GM12891 (cell line): ENCODE measurements around the gene VAMP2.
A peak's percentile ranks its signal among the peaks of the same experiment; 100 is the strongest.

Source experiments
- DNase-seq: peaks from one replicate; pipeline ENCODE4 v3.0.0; 2011; ENCODE audit warnings: low spot score; ENCODE audit not compliant: insufficient read length
- FAIRE-seq: peaks from 2 replicates; lab custom pipeline; 2011; peaks lifted over from hg19 to GRCh38; lab: Jason Lieb, UNC
- PAX5 ChIP-seq: IDR thresholded peaks from 2 replicates; pipeline ENCODE4 v1.6.1; 2011; ENCODE audit warnings: low read length, moderate library complexity, mild to moderate bottlenecking; ENCODE audit not compliant: insufficient read depth, severe bottlenecking
- POLR2A ChIP-seq: IDR thresholded peaks from 2 replicates; pipeline ENCODE4 v1.6.1; 2011; ENCODE audit warnings: low read depth, low read length, control low read depth
- POLR2AphosphoS5 ChIP-seq: IDR thresholded peaks from 2 replicates; pipeline ENCODE4 v1.6.1; 2011; ENCODE audit warnings: low read depth, low read length, control low read depth
- POU2F2 ChIP-seq: IDR thresholded peaks from 2 replicates; pipeline ENCODE4 v1.6.1; 2011; ENCODE audit warnings: low read depth, mild to moderate bottlenecking, control low read depth, low read length, moderate library complexity
- SPI1 ChIP-seq: IDR thresholded peaks from 2 replicates; pipeline ENCODE4 v1.6.1; 2011; ENCODE audit warnings: low read depth, low read length, control low read depth
- TAF1 ChIP-seq: IDR thresholded peaks from 2 replicates; pipeline ENCODE4 v1.6.1; 2011; ENCODE audit warnings: low read depth, low read length, control low read depth

VAMP2 gene

DNA sequence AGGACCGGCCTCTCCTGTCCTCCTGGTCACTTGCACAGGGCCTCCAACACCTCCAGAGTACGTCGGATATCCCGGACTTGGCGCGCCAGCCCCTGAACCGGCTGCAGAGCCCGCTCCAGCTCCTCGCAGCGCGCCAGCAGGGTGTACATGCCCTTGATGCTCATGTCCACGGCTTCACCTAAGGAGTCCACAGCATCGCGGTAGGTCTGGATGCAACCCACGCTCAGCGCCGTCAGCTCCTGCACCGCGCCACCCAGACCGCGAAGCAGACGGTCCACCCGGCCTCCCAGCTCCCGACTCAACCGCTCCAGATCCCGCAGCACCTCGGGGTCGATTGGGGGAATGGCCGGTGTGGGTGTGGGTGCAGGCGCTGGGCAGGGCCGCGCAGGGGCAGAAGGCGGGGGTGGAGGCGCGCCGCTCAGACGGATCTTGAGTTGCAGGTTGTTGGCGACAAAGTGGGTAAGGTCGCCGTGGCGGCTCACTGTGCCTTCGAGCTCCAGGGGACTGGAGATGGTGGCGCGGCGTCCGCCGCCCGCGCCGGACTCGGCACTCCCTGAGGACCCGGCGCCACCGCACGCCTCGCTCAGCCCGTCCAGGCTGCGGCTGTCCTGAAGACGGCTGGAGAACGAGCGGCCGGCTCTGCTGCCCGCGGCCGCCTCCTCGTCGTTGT, 26.4 kb upstream of the VAMP2 start:
- peak; percentile 69 for FAIRE-seq
- no peak for DNase-seq
- TF ChIP-seq POLR2A (no peak), POU2F2 (no peak), PAX5 (no peak)

DNA sequence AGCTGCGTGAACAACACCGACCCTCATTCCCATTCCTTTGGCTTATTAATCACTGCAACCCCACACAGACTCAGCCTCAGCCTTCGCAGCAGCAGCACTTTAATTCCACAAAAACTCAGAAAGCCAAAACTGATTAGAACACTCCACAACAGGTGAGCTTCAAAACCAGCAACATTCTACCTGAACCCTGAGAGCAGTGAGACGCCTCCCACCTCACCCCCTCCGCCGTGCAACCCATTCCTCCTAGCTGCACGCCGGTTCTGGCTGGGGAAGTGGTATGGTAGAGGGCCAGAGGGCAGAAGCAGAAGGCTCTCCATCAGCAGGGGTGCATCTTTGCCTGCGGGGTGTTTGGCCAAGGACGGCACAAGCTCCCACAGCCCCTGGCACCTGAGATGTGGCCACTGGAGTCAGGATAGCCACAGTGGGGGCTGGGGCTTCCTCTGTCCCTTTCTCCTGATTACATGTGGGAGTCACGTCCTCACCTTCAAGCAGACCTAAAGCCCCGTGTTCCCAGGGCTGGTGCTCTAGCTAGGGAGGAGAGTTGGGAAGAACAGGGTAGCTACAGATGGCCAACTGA, 25.6 kb upstream of the VAMP2 start:
- no peak for FAIRE-seq
- no peak for DNase-seq
- peak; percentile 28; the same call in 1 of the 2 replicates for TF ChIP-seq SPI1
- TF ChIP-seq POLR2AphosphoS5: no peak

DNA sequence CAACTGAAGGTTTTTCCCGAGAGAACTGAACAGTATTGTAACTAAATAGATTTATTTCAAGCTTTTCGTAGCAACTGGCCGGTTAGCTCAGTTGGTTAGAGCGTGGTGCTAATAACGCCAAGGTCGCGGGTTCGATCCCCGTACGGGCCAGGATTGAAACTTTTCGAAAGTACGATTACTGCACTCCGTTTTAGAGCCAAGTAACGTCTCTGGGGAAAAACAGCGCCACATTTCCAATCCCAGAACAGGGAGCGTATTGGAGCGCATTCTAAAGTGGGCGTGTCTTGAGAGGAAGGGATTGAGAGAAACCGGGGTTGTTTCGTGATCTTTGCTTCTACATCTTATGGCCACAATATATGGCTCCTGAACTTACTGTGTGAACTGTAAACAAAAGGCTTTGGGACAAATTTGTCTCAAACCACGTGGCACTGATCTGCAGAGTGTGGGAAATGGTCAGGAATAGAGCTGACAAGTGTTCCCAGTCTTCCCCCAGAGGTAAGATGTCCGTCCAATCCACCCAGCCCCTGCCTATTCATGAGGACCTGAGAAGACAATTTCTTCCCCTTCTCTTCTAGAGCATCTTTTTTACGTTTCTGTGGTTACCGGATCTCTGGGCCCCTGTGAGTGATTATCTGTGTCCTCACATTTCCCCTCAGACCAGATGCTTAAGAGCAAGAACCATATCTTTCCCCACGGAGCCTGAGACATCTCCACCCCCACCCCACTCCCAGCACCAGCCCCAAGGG, 24.9 kb upstream of the VAMP2 start:
- TF ChIP-seq PAX5 (no peak), POLR2AphosphoS5 (no peak), POU2F2 (no peak), POLR2A (peak; percentile 54), SPI1 (no peak), TAF1 (0 out of 2 replicates have a peak, but pooled peaks have one; percentile 14)
- no peak for DNase-seq
- FAIRE-seq: no peak

DNA sequence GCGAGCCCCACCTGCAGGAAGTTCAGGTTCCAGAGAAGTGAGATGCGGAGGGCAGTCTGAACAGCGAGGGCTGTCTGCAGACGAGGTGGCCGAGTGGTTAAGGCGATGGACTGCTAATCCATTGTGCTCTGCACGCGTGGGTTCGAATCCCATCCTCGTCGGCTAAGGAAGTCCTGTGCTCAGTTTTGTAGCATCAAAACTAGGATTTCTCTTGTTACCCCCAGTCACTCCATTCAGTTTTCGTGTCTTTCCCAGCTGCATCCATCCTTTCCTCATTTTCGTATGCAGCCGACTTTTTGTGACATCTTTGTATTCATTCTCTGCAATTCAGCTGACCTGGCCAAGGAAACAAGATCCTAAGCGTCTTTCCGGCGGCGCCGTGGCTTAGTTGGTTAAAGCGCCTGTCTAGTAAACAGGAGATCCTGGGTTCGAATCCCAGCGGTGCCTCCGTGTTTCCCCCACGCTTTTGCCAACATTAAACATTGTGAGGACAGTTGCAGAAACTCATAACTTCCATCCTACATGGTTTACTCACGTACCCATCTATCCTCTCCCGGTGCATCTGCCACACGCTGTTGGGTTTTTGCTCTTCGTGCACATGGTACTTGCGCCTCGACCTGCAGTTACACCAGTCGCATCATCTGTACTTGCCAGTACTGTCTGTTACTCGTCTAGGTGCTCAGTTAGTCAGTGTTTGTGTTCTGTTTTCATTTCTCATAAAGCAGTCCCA, 24.2 kb upstream of the VAMP2 start:
- peak; percentile 98 for FAIRE-seq
- no peak for DNase-seq
- TF ChIP-seq POU2F2 (no peak; the same call in 1 of the 2 replicates), POLR2AphosphoS5 (0 out of 2 replicates have a peak, but pooled peaks have one; percentile 6), POLR2A (no peak), SPI1 (peak; percentile 37; the same call in 1 of the 2 replicates), TAF1 (peak; percentile 31; the same call in 1 of the 2 replicates)

DNA sequence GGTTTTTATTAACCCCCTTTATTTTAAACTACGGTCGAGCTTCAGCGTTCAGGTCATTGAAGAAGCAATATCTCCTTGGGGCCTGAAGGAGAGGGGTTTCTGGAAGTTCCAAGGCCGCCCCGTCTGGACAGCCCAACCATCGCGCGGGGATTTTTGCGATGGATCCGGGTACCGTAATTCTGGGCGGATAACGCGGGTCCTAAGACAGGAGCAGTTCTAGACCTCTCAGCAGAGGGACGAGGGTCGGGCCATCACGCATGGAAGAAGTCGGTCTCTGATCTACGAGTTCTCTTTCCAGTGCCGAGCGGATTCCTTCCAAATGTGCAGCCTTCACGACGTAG, 23.7 kb upstream of the VAMP2 start:
- DNase-seq: no peak
- TF ChIP-seq PAX5 (no peak), TAF1 (no peak), POU2F2 (no peak), POLR2A (no peak), POLR2AphosphoS5 (no peak), SPI1 (no peak)
- FAIRE-seq: no peak

DNA sequence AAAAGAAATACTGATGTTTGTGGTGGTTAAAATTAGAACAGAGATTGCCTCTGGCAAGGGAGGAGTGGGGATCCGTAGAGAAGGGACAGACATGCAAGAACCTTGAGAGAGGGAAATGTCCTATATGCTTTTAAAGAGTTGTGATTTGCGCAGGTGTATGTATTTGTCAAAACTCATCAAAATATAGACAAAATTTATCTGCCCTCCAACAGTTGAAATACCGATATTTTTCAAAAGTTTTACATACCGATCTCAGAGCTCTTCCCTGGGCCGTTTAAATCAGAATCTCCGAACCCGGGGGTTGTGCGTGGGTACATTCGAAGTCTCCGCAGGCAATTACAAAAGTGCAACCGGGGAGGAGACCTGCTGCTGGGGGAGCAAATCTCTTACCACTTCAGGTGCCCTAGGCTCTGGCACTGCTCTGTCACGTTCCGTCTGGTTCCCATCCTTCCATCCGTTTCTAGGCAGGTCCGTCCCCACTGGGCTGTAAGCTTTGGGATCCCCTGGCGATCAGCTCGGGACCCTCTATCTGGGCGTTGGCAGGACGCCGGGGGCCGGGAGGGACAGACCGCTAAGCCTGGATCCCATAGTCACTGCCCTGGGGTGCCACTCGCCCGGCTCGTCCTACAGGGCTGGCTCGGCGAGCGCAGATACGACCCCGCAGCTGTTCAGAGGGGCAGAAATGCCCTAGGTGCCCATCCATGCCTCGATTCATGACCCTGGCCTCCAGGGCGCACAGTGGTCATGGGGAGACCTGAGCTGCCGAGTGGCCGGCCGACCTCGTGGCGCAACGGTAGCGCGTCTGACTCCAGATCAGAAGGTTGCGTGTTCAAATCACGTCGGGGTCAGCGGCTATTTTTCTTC, 23.1 kb upstream of the VAMP2 start:
- TF ChIP-seq POLR2A (peak; percentile 60; the same call in 1 of the 2 replicates), POLR2AphosphoS5 (no peak)
- no peak for DNase-seq
- FAIRE-seq: no peak

DNA sequence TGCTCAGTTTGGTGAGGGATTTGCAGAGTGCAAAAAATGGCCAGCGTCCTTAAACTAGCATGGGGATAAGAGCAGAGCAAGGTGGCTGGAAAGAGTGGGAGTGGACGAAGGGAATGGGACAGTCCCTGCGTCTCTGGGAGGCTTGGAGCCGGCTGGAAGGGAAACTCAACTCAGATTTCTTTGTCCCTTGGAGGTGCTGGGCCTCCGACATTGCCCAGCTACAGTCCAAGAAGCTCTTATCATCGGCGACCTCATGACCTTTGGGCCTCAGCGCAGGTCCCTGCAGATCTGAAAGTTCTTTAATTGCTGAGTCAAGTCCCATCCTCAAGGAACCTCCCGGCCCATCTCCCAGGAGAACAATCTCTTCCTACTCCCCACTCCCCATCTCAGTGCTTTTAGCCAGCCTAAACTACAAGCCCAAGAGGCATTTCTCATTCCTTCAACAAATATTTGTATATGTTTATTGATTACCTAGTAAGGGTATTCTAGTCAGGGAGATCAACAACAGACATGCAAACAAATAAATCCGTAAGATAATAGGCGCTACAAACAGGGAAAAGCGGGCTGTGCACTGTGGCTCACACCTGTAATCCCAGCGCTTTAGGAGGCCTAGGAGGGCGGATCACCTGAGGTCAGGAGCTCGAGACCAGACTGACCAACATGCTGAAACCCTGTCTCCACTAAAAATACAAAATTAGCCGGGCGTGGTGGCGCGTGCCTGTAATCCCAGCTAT, 14.4 kb upstream of the VAMP2 start:
- FAIRE-seq (no peak), DNase-seq (no peak)
- TF ChIP-seq SPI1: no peak
- TF ChIP-seq POLR2AphosphoS5: no peak
- no peak for TF ChIP-seq PAX5
- TF ChIP-seq TAF1: no peak
- TF ChIP-seq POU2F2: no peak
- no peak for TF ChIP-seq POLR2A

DNA sequence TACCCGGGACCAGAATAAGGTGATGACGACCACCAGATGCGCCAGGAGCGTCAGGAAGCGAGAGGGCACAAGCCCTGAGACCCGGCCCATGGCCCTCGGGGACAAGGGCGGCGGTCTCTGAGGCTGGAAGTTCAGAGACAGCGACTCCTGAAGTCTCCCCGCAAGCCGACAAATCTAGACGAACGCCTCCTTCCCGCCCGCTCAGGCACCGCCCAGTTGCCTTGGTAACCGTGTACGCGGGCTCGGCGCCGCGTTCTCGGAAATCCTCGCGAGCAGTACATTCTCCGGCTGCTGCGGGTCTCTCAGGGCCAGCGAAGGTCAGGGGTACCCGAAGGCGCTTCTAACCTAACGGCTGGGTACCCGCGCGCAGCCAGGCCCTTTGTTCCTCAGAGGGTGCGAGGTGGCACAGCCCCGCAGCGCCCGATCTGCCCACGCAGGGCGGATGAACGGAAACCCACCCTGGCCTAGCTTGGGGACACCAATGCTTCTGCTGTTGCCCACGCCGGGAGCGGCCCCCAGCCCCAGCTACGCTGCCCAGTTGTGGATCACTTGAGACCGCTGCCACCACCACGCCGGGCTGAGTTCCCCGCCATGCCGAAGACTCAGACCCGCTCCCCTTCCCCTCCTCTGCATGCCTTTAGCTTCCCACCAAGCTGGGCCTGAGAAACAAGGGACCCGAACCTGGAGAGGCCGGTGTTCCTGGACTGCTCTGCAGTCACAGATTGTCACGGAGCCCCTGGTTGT, 13.6 kb upstream of the VAMP2 start, which contains the start of gene TMEM107:
TSS of gene TMEM107 (minus strand) at position 184 of the 744 bp plus-strand sequence. CDS start at position 90, 94 bp downstream.
- DNase-seq (peak; percentile 86), FAIRE-seq (peak; percentile 84)
- TF ChIP-seq TAF1 (no peak), POU2F2 (no peak), PAX5 (no peak), SPI1 (no peak), POLR2AphosphoS5 (no peak), POLR2A (no peak)
